GM12801 (cell line): ENCODE data around the gene MAP2K5.

Experiments used
- CTCF ChIP-seq: IDR thresholded peaks from one replicate; pipeline ENCODE4 v1.5.1; 2011; ENCODE audit warnings: control low read depth; ENCODE audit not compliant: insufficient read length; ENCODE audit errors: extremely low read depth

Gene MAP2K5

GRCh38 chr15:67775998-67776397 is 233.5 kb downstream of the MAP2K5 start:
- no peak for TF ChIP-seq CTCF

DNA sequence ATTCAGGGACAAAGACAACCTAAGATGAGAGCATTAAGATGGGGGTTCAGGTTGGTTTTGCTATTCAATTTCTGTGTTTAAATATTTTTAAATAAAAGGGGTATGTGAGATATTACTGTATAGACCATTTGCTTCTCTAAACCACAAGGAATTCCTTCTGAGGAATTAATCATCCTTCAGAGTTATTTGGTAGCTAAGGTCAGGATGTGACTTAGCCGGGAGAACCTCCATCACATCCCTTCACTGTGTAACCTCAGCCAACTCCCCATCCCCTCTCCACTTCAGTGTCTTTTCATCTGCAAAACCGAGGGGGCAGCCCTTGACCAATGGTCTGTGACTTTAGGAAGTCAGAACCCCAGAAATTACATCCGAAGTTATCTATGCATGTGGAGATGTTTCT is 234.1 kb downstream of the MAP2K5 start:
- no peak for TF ChIP-seq CTCF

DNA sequence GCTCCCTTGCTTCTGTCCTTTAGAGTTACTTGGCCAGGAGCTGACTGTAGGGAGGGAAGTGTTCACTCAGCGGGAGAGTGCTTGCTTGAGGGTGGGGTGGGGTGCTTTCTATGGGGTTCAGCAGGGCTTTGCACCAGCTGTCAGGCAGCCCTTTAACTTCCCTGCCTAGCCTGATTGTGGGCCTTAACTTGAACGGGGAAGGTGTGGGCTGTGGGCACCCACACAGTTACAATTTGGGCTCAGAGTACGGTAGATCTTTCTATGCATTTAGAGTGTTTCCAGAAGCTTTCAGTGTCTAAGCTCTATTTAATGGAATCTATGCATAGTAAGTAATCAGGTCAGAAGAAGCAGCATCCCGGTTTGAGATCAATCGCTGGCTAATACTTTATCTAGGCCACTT is 234.6 kb downstream of the MAP2K5 start:
- no peak for TF ChIP-seq CTCF

- no peak for TF ChIP-seq CTCF
Measured at GRCh38 chr15:67777773-67778172, 235.3 kb downstream of the MAP2K5 start.

DNA sequence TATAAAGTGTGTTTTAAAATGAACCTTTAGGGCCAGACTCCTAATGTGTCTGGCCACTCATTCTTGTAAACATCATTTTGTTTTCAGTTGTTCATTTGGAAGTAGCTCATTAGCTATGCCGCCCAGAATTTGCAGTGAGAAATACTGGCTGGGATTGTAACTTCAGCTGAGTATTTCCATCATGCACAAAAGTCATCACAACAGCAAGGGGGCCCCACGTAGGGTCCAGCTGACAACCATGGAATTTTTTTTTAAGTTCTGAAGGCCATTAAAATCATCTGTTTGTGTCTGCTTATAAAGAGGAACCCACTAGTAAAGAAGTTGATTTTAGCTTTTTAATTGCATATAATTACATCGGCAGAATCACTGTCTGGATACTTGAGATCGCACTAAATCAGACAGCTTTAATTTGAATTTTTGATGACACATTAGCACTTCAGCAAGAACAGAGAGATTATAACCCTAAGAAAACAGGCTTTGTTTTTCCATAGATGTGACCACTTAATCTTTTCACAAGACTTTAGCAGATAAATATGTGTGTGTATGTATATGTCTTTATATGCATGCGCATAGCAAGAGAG is 236.6 kb downstream of the MAP2K5 start:
- TF ChIP-seq CTCF = no peak

- no peak for TF ChIP-seq CTCF
Measured at GRCh38 chr15:67779549-67780111, 237.1 kb downstream of the MAP2K5 start.

GRCh38 chr15:67781061-67781460 is 238.6 kb downstream of the MAP2K5 start:
- TF ChIP-seq CTCF = no peak
